Inflammatory macrophage treated with lipopolysaccharide for 1 hour (primary cell): Measurements from ENCODE around the gene GATAD2B.
"Not testable (repeated sequence)": the region's sequence is repeated elsewhere in the genome, so short reads cannot be mapped to it uniquely, and the experiment has no call there.

Experiments used
- DNase-seq, 2 donors: peaks; one replicate each; pipeline ENCODE4 v3.0.0-alpha.2; 2020 to 2022

Gene GATAD2B

GRCh38 chr1:153929426-153929825 is 6.7 kb upstream of the GATAD2B start:
- no peak for DNase-seq

- DNase-seq, result no peak
Observed at GRCh38 chr1:153928791-153929341, 6.1 kb upstream of the GATAD2B start.

GRCh38 chr1:153928245-153928644 is 5.5 kb upstream of the GATAD2B start:
- no peak for DNase-seq

GRCh38 chr1:153926405-153926804 is 3.6 kb upstream of the GATAD2B start:
- DNase-seq, result no peak

- no peak for DNase-seq
Observed at GRCh38 chr1:153922076-153922971, 448 bp downstream of the GATAD2B start.

GRCh38 chr1:153921803-153922075 is 1.0 kb downstream of the GATAD2B start:
- no peak for DNase-seq

GRCh38 chr1:153921080-153921802 is 1.5 kb downstream of the GATAD2B start:
- DNase-seq, result no peak

- peak; percentile 11 to 36 for DNase-seq
Observed at GRCh38 chr1:153919876-153920852, 2.6 kb downstream of the GATAD2B start.

GRCh38 chr1:153916297-153916696 is 6.5 kb downstream of the GATAD2B start:
- no peak for DNase-seq

GRCh38 chr1:153912349-153912748 is 10.4 kb downstream of the GATAD2B start:
- no peak for DNase-seq

- not testable (repeated sequence) for DNase-seq
Observed at GRCh38 chr1:153910560-153910959, 12.2 kb downstream of the GATAD2B start.

GRCh38 chr1:153908071-153908470 is 14.7 kb downstream of the GATAD2B start:
- DNase-seq, result no peak

GRCh38 chr1:153907134-153907533 is 15.6 kb downstream of the GATAD2B start:
- no peak for DNase-seq

- DNase-seq, result no peak
Observed at GRCh38 chr1:153906396-153906795, 16.4 kb downstream of the GATAD2B start.

- DNase-seq, result not testable (repeated sequence)
Observed at GRCh38 chr1:153905908-153906307, 16.9 kb downstream of the GATAD2B start.

- DNase-seq, result no peak
Observed at GRCh38 chr1:153903841-153904455, 18.8 kb downstream of the GATAD2B start.

- no peak for DNase-seq
Observed at GRCh38 chr1:153899509-153899908, 23.3 kb downstream of the GATAD2B start.

GRCh38 chr1:153895866-153896265 is 26.9 kb downstream of the GATAD2B start:
- DNase-seq, result not testable (repeated sequence)

- not testable (repeated sequence) for DNase-seq
Observed at GRCh38 chr1:153891042-153891441, 31.7 kb downstream of the GATAD2B start.

- peak; percentile 28 to 45 for DNase-seq
Observed at GRCh38 chr1:153888533-153888932, 34.2 kb downstream of the GATAD2B start.

- no peak for DNase-seq
Observed at GRCh38 chr1:153886127-153886526, 36.6 kb downstream of the GATAD2B start.

- no peak for DNase-seq
Observed at GRCh38 chr1:153883223-153883622, 39.5 kb downstream of the GATAD2B start.
